ENCODE measurements around the gene POLR3A.

Gene POLR3A

DNA sequence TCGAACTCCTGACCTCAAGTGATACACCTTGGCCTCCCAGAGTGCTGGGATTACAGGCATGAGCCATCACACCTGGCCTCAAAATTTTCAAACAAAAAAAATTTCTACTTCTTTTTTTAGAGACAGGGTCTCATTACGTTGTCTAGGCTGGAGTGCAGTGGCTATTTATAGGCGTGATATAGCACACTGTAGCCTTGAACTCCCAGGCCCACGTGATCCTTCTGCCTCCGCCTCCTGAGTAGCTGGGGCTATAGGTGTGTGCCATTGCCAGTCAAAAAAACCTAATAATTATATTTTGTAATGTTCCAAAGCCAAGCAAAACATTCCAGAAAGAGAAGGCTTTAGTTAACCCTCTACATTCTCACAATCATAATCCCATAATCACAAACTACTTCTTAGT lies 13.8 kb downstream of the POLR3A start:
- TF ChIP-seq GATA3 (IDR thresholded peaks at IDR 0.05; ENCODE audit: low read depth, low read length) (no peak), GATA2 (IDR thresholded peaks at IDR 0.05; ENCODE audit: low read depth, low read length) (no peak)

- TF ChIP-seq GATA2 (IDR thresholded peaks at IDR 0.05; ENCODE audit: low read depth, low read length) (no peak), GATA3 (IDR thresholded peaks at IDR 0.05; ENCODE audit: low read depth, low read length) (no peak)
Observed at GRCh38 chr10:78013564-78013963, 15.8 kb downstream of the POLR3A start.

DNA sequence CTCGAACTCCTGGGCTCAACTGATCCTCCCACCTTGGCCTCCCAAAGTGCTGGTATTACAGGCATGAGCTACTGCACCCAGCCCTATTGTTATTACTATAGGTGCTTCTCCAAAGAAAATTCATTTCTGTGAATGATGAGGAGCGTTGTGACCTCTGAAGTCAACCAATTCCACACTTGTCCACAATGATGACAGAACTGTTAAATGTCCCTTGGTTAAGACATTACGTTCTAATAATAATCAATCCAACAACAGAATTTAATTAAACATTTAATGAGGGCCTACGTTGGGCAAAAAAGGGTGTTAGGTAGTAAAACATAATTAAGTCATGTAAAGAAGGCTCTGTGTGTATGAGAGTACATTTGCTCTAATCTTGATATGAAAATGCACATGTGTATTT lies 18.2 kb downstream of the POLR3A start:
- TF ChIP-seq GATA3 (IDR thresholded peaks at IDR 0.05; ENCODE audit: low read depth, low read length) (no peak), GATA2 (IDR thresholded peaks at IDR 0.05; ENCODE audit: low read depth, low read length) (no peak)

DNA sequence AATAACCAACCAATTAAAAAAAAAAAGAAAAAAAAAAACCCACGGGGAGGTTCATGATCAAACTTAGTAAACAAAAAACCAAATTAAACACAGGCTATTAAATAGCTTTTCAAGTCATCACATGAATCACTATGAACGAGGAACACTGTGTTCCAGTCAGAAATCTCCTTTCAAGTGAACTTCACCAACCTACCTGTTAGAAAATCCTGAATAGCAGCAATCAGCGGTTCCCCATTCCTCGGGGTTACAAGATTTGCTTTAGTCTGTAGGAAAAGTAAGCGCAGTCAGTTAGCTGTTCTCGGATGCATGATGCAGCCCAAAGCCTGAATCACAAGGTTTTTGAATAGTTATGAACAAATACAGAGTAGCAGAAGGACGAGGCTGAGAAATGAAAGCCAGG lies 19.0 kb downstream of the POLR3A start:
- no peak for TF ChIP-seq GATA2 (IDR thresholded peaks at IDR 0.05; ENCODE audit: low read depth, low read length)
- TF ChIP-seq GATA3 (IDR thresholded peaks at IDR 0.05; ENCODE audit: low read depth, low read length): no peak

DNA sequence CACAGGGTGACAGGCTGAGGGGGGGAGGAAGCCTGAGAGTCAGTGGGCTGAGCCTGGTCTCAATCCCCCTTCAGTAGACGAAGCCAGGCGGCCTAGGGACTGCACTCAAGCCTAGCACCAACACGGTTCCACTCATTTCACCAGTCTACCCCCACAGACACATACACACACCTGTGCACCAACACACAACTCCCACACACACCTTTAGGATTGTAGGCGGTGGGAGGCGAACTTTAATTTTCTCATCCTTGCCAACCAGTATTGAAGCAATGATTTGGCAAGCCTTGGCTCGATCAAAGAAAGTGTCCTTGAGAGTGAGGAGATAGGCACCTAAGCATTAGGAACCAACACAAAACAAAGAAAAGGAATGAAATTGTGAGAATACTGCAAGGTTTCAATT lies 19.7 kb downstream of the POLR3A start:
- no peak for TF ChIP-seq GATA2 (IDR thresholded peaks at IDR 0.05; ENCODE audit: low read depth, low read length)
- TF ChIP-seq GATA3 (IDR thresholded peaks at IDR 0.05; ENCODE audit: low read depth, low read length): no peak

- no peak for TF ChIP-seq GATA2 (IDR thresholded peaks at IDR 0.05; ENCODE audit: low read depth, low read length)
- no peak for TF ChIP-seq GATA3 (IDR thresholded peaks at IDR 0.05; ENCODE audit: low read depth, low read length)
Observed at GRCh38 chr10:78007172-78007571, 22.1 kb downstream of the POLR3A start.

DNA sequence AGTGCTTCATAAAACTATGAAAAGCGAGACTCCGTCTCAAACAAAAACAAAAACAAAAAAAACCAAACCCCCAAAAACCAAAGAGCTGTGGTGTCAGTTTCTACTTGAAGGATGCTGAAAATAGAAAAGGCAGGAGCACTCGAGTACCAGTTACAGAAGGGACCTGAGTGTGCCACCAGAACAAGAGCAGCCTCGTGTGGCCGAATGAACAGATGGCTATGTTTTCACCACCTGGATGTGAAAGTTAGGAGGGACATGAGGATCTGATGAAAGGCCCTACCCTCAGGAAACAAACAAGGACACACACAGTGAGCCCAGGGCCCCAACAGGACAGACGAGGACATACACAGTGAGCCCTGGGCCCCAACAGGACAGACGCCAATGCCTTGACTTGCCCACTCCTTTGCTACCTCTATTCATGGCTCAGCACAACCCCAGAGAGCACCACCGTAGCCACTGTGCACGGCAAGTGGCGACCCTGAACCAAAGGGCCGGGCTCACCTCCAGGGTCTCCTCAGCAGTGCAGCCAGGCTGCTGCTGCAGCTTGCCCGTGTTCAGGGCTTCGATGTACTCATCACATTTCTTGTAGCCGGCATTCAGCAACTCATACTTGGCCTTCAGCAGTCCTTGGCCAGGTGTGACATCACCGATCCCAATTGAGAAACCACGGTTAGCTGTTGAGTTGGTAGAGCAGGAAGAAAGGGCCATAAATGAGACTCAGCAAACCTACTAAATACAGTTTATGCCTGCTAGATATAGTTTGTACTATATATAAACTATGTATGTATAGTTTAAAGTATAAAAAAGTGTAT lies 24.9 kb downstream of the POLR3A start:
- TF ChIP-seq GATA3 (IDR thresholded peaks at IDR 0.05; ENCODE audit: low read depth, low read length) (no peak), GATA2 (IDR thresholded peaks at IDR 0.05; ENCODE audit: low read depth, low read length) (no peak)

DNA sequence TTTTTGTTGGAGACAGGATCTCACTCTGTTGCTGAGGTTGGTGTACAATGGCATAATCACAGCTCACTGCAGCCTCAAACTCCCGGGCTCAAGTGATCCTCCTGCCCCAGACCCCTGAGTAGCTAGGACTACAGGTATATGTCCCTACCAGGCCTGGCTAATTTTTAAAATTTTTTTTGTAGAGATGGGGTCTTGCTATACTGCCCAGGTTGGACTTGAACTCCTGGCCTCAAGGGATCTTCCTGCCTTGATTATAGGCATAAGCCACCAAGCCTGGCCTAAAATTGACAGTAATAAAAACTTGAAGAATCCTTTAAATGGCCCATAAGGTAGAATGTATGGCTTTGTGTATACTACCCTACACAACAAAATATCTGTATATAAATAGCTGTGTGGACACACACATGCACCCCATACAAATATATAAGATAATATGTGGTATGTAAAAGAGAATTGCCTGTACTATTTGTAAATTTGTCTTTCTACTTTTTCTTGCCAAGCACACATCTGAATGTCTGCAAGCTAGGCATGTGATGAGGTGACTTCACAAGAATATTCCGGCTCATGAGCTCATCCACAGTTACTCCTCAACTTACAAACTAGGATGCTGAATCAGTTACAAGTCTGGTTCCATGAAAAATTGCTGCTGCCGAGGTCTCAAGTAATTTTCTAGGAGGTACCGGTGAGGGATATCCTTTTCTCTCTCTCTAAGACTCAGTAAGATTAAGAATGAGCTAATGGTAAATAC lies 26.6 kb downstream of the POLR3A start:
- TF ChIP-seq GATA3 (IDR thresholded peaks at IDR 0.05; ENCODE audit: low read depth, low read length) (no peak), GATA2 (IDR thresholded peaks at IDR 0.05; ENCODE audit: low read depth, low read length) (no peak)

DNA sequence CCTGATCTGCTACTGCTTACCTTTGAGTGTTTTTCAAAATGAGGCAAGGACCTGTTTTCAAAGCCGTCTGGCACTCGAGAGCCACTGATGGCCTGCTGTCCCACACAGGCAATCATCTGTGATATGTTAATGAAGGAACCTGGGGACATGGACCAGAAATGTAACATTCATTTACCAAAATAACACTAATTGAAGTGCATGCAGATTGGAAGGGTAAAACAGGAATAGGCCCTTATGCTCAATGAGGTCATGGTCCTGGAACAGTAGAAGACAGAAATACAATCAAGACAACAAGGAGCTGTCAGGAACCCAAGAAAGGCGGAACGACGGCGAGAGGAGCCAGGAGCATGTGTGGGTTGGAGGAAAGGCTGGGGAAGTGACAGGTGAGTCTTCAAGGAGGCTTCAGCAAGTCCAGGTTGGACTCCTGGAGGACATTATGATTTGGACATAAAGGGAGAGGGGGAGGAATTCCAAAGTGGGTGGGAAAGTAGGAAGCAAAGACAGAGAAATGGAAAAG lies 28.3 kb downstream of the POLR3A start:
- TF ChIP-seq GATA3 (IDR thresholded peaks at IDR 0.05; ENCODE audit: low read depth, low read length) (no peak), GATA2 (IDR thresholded peaks at IDR 0.05; ENCODE audit: low read depth, low read length) (no peak)

DNA sequence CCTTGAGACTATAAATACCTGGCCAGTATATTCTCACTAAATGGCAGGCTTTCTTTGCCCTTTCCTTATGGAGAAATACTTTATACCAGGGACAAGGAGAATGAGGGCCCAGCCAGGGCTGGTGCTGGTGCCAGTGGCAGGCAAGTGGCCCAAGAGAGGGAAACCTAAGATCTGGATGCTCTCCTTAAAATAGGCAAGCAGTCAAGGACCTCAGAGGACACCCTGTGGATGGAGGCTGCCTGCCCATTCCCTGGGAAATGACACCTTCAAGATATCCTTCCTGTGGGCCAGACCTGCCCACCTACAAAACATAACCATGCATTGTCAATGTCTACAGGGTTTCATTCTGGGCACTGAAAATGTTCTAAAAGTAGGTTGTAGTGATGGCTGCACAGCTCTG lies 29.1 kb downstream of the POLR3A start:
- TF ChIP-seq GATA2 (IDR thresholded peaks at IDR 0.05; ENCODE audit: low read depth, low read length) (no peak), GATA3 (IDR thresholded peaks at IDR 0.05; ENCODE audit: low read depth, low read length) (no peak)

GRCh38 chr10:77993620-77994019 lies 35.7 kb downstream of the POLR3A start:
- TF ChIP-seq GATA2 (IDR thresholded peaks at IDR 0.05; ENCODE audit: low read depth, low read length) (no peak), GATA3 (IDR thresholded peaks at IDR 0.05; ENCODE audit: low read depth, low read length) (no peak)

GRCh38 chr10:77989081-77989724 lies 40.1 kb downstream of the POLR3A start:
- no peak for TF ChIP-seq GATA2 (IDR thresholded peaks at IDR 0.05; ENCODE audit: low read depth, low read length)
- no peak for TF ChIP-seq GATA3 (IDR thresholded peaks at IDR 0.05; ENCODE audit: low read depth, low read length)

- no peak for TF ChIP-seq GATA2 (IDR thresholded peaks at IDR 0.05; ENCODE audit: low read depth, low read length)
Observed at GRCh38 chr10:77987671-77988255, 41.6 kb downstream of the POLR3A start.

DNA sequence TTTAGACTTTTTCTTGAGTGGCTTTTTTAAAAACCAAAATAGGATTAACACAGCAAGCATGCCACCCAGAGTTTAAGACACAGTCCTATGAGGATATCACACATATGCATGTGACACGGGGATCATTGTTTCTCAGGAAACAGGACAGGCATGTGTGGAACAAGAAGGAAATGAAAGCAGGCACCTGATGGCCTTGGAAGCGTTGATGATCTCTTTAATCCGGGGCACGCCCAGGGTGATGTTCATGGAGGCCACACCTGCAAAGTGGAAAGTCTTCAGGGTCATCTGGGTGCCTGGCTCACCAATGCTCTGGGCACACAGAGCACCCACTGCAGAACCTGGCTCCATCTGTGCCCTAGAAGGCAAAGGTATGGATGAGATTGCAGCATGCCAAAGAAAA lies 44.3 kb downstream of the POLR3A start:
- TF ChIP-seq GATA3 (IDR thresholded peaks at IDR 0.05; ENCODE audit: low read depth, low read length) (no peak), GATA2 (IDR thresholded peaks at IDR 0.05; ENCODE audit: low read depth, low read length) (no peak)
